GM12878 (cell line): ENCODE results near the gene HOPX. TPM values are rescaled to one million over a fixed set of nuclear protein-coding genes. Genes with fewer than 3 reads are reported as not detected.

Experiments used
- ATAC-seq: fragments of 200-7000 bp; cut with Tn5 transposase; 3 replicates; pipeline ENCODE4 v1.9.1; 2020; ENCODE audit warnings: mild to moderate bottlenecking, moderate library complexity
- BruUV-seq: library from RNA; stranded (reverse); fragments of 400-500 nt; replicated peaks from 2 replicates; lab custom pipeline; 2021; lab: Mats Ljungman, UMichigan
- CTCF ChIA-PET: fragments of 300-600 bp; sonication (Branson Sonifier 250); formaldehyde crosslinking; extraction: SDS; loops from one replicate; lab custom pipeline; 2021; ENCODE audit warnings: inconsistent platforms; lab: Yijun Ruan, JAX
- POLR2A ChIA-PET: fragments of 350-600 bp; formaldehyde crosslinking; extraction: SDS; loops from one replicate; lab custom pipeline; 2021; ENCODE audit warnings: inconsistent platforms; lab: Charles Lee
- RAD21 ChIA-PET: fragments of 300-600 bp; sonication (Branson Sonifier 250); formaldehyde crosslinking; loops from one replicate; lab custom pipeline; 2023; ENCODE audit warnings: antibody characterized with exemption; ENCODE audit not compliant: unreplicated experiment; lab: Charles Lee
- SMC1A ChIA-PET: fragments of 300-600 bp; sonication (Branson Sonifier 250); formaldehyde crosslinking; loops from one replicate; lab custom pipeline; 2023; ENCODE audit not compliant: unreplicated experiment, uncharacterized antibody; lab: Charles Lee
- DNase-seq: peaks from one replicate; pipeline ENCODE4 v3.0.0-alpha.2; 2011; ENCODE audit warnings: low read depth, low spot score
- FAIRE-seq: peaks from 3 replicates; lab custom pipeline; 2011; peaks lifted over from hg19 to GRCh38; lab: Jason Lieb, UNC
- H2AFZ ChIP-seq: 2 replicates; pipeline ENCODE4 v1.6.0; 2011; ENCODE audit warnings: low read depth, low read length, control low read depth; ENCODE audit not compliant: control insufficient read depth
- H3K27ac ChIP-seq: 2 replicates; pipeline ENCODE4 v1.5.1; 2011; ENCODE audit warnings: control low read depth; ENCODE audit not compliant: control insufficient read depth, insufficient read depth
- H3K27me3 ChIP-seq, 2 experiments: replicated peaks in 1 of 2; 2 replicates each; pipeline versions ENCODE4 v1.6.0 to v1.6.1; 2011; ENCODE audit warnings: low read length in 1 of 2; ENCODE audit not compliant: control insufficient read depth in 2 of 2, insufficient read depth in 2 of 2
- H3K36me3 ChIP-seq, 2 experiments: 2 replicates each; pipeline ENCODE4 v1.5.1; 2011; ENCODE audit warnings: low read length in 1 of 2; ENCODE audit not compliant: control insufficient read depth in 2 of 2, insufficient read depth in 2 of 2
- H3K4me1 ChIP-seq: 2 replicates; pipeline ENCODE4 v1.6.1; 2011; ENCODE audit warnings: mild to moderate bottlenecking, low read length, moderate library complexity, mixed read lengths; ENCODE audit not compliant: control insufficient read depth, insufficient read depth
- H3K4me2 ChIP-seq: 2 replicates; pipeline ENCODE4 v1.6.0; 2011; ENCODE audit warnings: control low read depth; ENCODE audit not compliant: control insufficient read depth, insufficient read depth
- H3K4me3 ChIP-seq: fragments of 200-600 bp; sonication (generic); 2 replicates; pipeline ENCODE4 v1.5.1; 2016
- H3K79me2 ChIP-seq: 2 replicates; pipeline ENCODE4 v1.6.0; 2011; ENCODE audit warnings: low read length; ENCODE audit not compliant: control insufficient read depth, insufficient read depth
- H3K9ac ChIP-seq: 2 replicates; pipeline ENCODE4 v1.8.0; 2011; ENCODE audit warnings: low read length, control low read depth, mixed read lengths; ENCODE audit not compliant: control insufficient read depth, insufficient read depth
- H3K9me3 ChIP-seq: replicated peaks from 3 replicates; pipeline ENCODE4 v1.5.1; 2011; ENCODE audit warnings: mild to moderate bottlenecking, low read length; ENCODE audit not compliant: control insufficient read depth, insufficient read depth
- H4K20me1 ChIP-seq: 2 replicates; pipeline ENCODE4 v1.6.0; 2011; ENCODE audit not compliant: control insufficient read depth, insufficient read depth
- ASH2L ChIP-seq: fragments of 300-600, 200-600 bp; sonication (generic); IDR thresholded peaks from 2 replicates; pipeline ENCODE4 v1.6.1; 2017; ENCODE audit warnings: low read depth, mild to moderate bottlenecking, borderline replicate concordance
- CREB1 ChIP-seq: IDR thresholded peaks from 2 replicates; pipeline ENCODE4 v1.6.1; 2012; ENCODE audit warnings: low read depth, mild to moderate bottlenecking, inconsistent platforms
- HDAC6 ChIP-seq: fragments of 200-600 bp; sonication (generic); IDR thresholded peaks from one replicate; pipeline ENCODE4 v1.8.0; 2017; ENCODE audit warnings: antibody characterized with exemption; ENCODE audit not compliant: unreplicated experiment
- JUND ChIP-seq: IDR thresholded peaks from 2 replicates; pipeline ENCODE4 v1.6.1; 2012; ENCODE audit warnings: low read depth, mild to moderate bottlenecking, low read length, improper control_type of control experiment, moderate library complexity
- MXI1 ChIP-seq: fragments of 150-350 bp; IDR thresholded peaks from 2 replicates; pipeline ENCODE4 v1.6.1; 2011; ENCODE audit warnings: low read depth, mild to moderate bottlenecking, inconsistent platforms, low read length, improper control_type of control experiment
- POLR2AphosphoS2 ChIP-seq: IDR thresholded peaks from 2 replicates; pipeline ENCODE4 v1.6.1; 2011; ENCODE audit warnings: low read depth, mild to moderate bottlenecking, low read length, improper control_type of control experiment, moderate library complexity
- SIX5 ChIP-seq: IDR thresholded peaks from 2 replicates; pipeline ENCODE4 v1.6.1; 2011; ENCODE audit warnings: mild to moderate bottlenecking, low read depth, low read length, moderate library complexity; ENCODE audit not compliant: severe bottlenecking
- STAT1 ChIP-seq: fragments of 450-650 bp; conservative IDR thresholded peaks from 2 replicates; pipeline ENCODE4 v1.6.1; 2014; ENCODE audit warnings: antibody characterized with exemption, mild to moderate bottlenecking
- whole genome bisulfite sequencing: methylation state at CpG from one replicate; pipeline ENCODE4 v1.1.6; 2016; ENCODE audit warnings: low lambda C conversion rate; ENCODE audit not compliant: insufficient replicate concordance, insufficient coverage; ENCODE audit errors: missing lambda C conversion rate; 5-methylcytosine and 5-hydroxymethylcytosine counted together
- in situ Hi-C: fragments of 300-500 bp; cut with MboI; formaldehyde crosslinking; loops from 9 replicates; pipeline ENCODE4 v1.14.3; 2018; ENCODE audit warnings: mixed read lengths
- intact Hi-C: fragments of 100-400 bp; cut with micrococcal nuclease; formaldehyde crosslinking; loops from one replicate; pipeline ENCODE4 v1.14.2; 2022; ENCODE audit not compliant: unreplicated experiment
- polyA plus RNA-seq, 11 experiments: library from polyadenylated mRNA; depleted of rRNA in 4 of 11; unstranded in 6 of 11; stranded (reverse) in 5 of 11; fragments of >200 nt; fragmentation: Nextera tagmentation in 4 of 11; fragmentation: Illumina TruSeq in 1 of 11; extraction: Ambion mirVana in 4 of 11; extraction: Trizol in 1 of 11; gene quantifications; 1 replicate in 1 of 11; 2 replicates in 10 of 11; pipeline versions ENCODE4 v1.2.1 to v1.2.3, GENCODE V29; 2011 to 2016; ENCODE audit warnings: inconsistent platforms in 2 of 11, missing spikeins in 2 of 11, low read depth in 1 of 11
- total RNA-seq, 4 experiments: library from RNA; depleted of rRNA in 3 of 4; stranded (reverse); fragments of >200 nt in 3 of 4; fragmentation: Illumina TruSeq in 1 of 4; extraction: Trizol in 1 of 4; gene quantifications; 2 replicates each; pipeline versions ENCODE4 v1.2.1 to v1.2.3, GENCODE V29; 2013 to 2021
- TF ChIP-seq, protein P1 (sequence below): fragments of 450-650 bp; IDR thresholded peaks from 2 replicates; pipeline ENCODE4 v1.6.1; 2017; ENCODE audit warnings: mild to moderate bottlenecking, moderate library complexity

Gene HOPX
- total and polyA plus RNA-seq, 10 of the 15 experiments (the other 5 are each of a cell fraction or from before 2014, with no cell fraction given): 0.11 to 0.40 (median 0.23) TPM; not detected in 4

DNA sequence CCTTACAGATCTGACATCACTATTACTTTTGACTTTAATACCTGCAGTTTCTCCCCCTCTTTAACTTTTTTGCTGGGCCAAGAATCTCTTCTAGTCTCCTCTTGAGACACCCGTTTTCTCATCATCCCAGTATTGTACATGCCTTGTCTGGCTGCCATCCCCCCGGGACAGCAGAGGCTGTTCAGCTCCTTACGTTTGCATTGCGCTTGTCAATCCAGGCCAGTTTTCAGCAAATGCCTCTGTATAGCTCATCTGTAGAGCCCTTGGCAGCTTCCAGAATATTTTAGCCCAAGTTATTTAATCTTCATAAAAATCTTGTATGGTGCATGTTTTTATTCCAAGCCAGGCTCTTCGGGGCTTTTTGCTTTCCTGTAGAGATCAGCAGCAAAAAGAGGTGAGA is 22.3 kb upstream of the HOPX start:
- Histone ChIP-seq H3K27me3 (no peaks in the 10 kb centered on the region; a peak in 4 of 4 replicates), H4K20me1 (no peaks in the 10 kb centered on the region), H3K27ac (no peak overlapping the region), H3K36me3 (no peaks in the 10 kb centered on the region), H3K4me3 (no peak overlapping the region), H3K9ac (no peak overlapping the region), H3K4me2 (no peak overlapping the region), H3K9me3 (no peaks in the 10 kb centered on the region), H3K4me1 (no peaks in the 10 kb centered on the region), H2AFZ (no peak overlapping the region), H3K79me2 (no peaks in the 10 kb centered on the region)
- FAIRE-seq (no peak), DNase-seq (no peak), ATAC-seq (no peak)
- in situ Hi-C loops: no loop called here
- ChIA-PET POLR2A (no interaction called here), CTCF (no interaction called here), SMC1A (interaction anchor here (1.2 kb wide), 1 partner anchor 32 kb away, joined by 3 read pairs; no protein-coding TSS in a partner anchor), RAD21 (no interaction called here)
- no TSS peak for BruUV-seq
- intact Hi-C loops: no loop called here
- TF ChIP-seq JUND: no peak
- no peak for TF ChIP-seq MXI1
- no peak for TF ChIP-seq STAT1
- TF ChIP-seq POLR2AphosphoS2: no peak
- no peak for TF ChIP-seq HDAC6
- WGBS: 52% methylated on average over 5 of the region's 5 CpGs

DNA sequence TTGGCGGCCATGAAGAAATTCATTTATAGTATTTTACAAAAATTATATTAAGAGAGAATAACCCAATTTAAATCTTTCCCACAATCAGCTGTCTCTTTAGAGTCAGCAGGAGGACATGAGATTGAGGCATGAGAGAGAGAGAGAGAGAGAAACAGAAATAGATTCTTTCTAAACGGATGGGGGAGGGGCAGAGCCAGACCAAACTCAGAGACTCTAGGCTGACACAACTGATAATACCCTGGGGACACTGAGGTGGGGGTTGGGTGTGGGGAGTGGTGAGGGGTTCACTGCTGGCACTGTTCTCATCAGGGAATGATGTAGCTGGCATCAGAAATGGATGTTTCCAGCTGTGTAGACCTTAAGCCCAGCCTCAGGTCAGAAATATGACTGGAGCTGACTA is 20.5 kb upstream of the HOPX start:
- Histone ChIP-seq H3K4me3 (no peak overlapping the region), H3K4me1 (no peaks in the 10 kb centered on the region), H3K4me2 (no peak overlapping the region), H3K36me3 (no peaks in the 10 kb centered on the region), H3K9ac (no peak overlapping the region), H3K79me2 (no peaks in the 10 kb centered on the region), H3K27me3 (no peaks in the 10 kb centered on the region; a peak in 3 of 4 replicates), H2AFZ (no peak overlapping the region), H3K9me3 (no peaks in the 10 kb centered on the region), H4K20me1 (no peaks in the 10 kb centered on the region), H3K27ac (no peak overlapping the region)
- FAIRE-seq (no peak), ATAC-seq (no peak), DNase-seq (no peak)
- no TSS peak for BruUV-seq
- TF ChIP-seq CREB1: no peak
- no peak for TF ChIP-seq ASH2L
- no peak for TF ChIP-seq SIX5
- TF ChIP-seq, protein P1, sequence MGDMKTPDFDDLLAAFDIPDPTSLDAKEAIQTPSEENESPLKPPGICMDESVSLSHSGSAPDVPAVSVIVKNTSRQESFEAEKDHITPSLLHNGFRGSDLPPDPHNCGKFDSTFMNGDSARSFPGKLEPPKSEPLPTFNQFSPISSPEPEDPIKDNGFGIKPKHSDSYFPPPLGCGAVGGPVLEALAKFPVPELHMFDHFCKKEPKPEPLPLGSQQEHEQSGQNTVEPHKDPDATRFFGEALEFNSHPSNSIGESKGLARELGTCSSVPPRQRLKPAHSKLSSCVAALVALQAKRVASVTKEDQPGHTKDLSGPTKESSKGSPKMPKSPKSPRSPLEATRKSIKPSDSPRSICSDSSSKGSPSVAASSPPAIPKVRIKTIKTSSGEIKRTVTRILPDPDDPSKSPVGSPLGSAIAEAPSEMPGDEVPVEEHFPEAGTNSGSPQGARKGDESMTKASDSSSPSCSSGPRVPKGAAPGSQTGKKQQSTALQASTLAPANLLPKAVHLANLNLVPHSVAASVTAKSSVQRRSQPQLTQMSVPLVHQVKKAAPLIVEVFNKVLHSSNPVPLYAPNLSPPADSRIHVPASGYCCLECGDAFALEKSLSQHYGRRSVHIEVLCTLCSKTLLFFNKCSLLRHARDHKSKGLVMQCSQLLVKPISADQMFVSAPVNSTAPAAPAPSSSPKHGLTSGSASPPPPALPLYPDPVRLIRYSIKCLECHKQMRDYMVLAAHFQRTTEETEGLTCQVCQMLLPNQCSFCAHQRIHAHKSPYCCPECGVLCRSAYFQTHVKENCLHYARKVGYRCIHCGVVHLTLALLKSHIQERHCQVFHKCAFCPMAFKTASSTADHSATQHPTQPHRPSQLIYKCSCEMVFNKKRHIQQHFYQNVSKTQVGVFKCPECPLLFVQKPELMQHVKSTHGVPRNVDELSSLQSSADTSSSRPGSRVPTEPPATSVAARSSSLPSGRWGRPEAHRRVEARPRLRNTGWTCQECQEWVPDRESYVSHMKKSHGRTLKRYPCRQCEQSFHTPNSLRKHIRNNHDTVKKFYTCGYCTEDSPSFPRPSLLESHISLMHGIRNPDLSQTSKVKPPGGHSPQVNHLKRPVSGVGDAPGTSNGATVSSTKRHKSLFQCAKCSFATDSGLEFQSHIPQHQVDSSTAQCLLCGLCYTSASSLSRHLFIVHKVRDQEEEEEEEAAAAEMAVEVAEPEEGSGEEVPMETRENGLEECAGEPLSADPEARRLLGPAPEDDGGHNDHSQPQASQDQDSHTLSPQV: no peak
- SMC1A ChIA-PET: no interaction called here
- CTCF ChIA-PET: no interaction called here
- RAD21 ChIA-PET: no interaction called here
- intact Hi-C loops (no loop called here), in situ Hi-C loops (no loop called here)
- POLR2A ChIA-PET: no interaction called here
- WGBS: 47% methylated on average over 2 of the region's 2 CpGs
